HFF-Myc (cell line): Measurements from ENCODE around the gene ACTN1.

ENCODE experiments used
- DNase-seq: peaks from one replicate; pipeline ENCODE4 v3.0.0-alpha.2; 2011; ENCODE audit warnings: low read depth; ENCODE audit errors: extremely low read depth
- H3K4me3 ChIP-seq: replicated peaks from 2 replicates; pipeline ENCODE4 v1.5.1; 2011; ENCODE audit warnings: low read depth, mild to moderate bottlenecking, control low read depth, low read length
- CTCF ChIP-seq: IDR thresholded peaks from 2 replicates; pipeline ENCODE4 v1.5.1; 2012; ENCODE audit warnings: mild to moderate bottlenecking, low read depth, low read length, control low read depth; ENCODE audit errors: missing control alignments

The ACTN1 gene

GRCh38 chr14:68899033-68899603 lies 80.0 kb downstream of the ACTN1 start:
- no peak for DNase-seq
- no peak overlapping the region for H3K4me3 ChIP-seq
- no peak for TF ChIP-seq CTCF

GRCh38 chr14:68898248-68899032 lies 80.7 kb downstream of the ACTN1 start:
- DNase-seq: no peak
- no peak overlapping the region for H3K4me3 ChIP-seq
- no peak for TF ChIP-seq CTCF

- DNase-seq: no peak
- TF ChIP-seq CTCF: no peak
- H3K4me3 ChIP-seq: no peak overlapping the region
These were observed 81.4 kb downstream of the ACTN1 start for GRCh38 chr14:68897559-68898155.

- peak; percentile 44 for TF ChIP-seq CTCF
- DNase-seq: no peak
- no peak overlapping the region for H3K4me3 ChIP-seq
These were observed 83.0 kb downstream of the ACTN1 start for GRCh38 chr14:68896132-68896531.

- DNase-seq: no peak
- TF ChIP-seq CTCF: no peak
- no peak overlapping the region for H3K4me3 ChIP-seq
These were observed 84.0 kb downstream of the ACTN1 start for GRCh38 chr14:68894802-68895703.

GRCh38 chr14:68894123-68894522 lies 85.0 kb downstream of the ACTN1 start:
- no peak overlapping the region for H3K4me3 ChIP-seq
- DNase-seq: no peak

More at GRCh38 chr14:68894123-68894522, 85.0 kb downstream of the ACTN1 start:
- TF ChIP-seq CTCF: no peak
